HepG2 (cell line): ENCODE results near the gene WNT10A. TPM values are rescaled to one million over a fixed set of nuclear protein-coding genes. Genes with fewer than 3 reads are reported as not detected.

Source experiments
- KDM2A ChIP-seq: sonication (generic); formaldehyde crosslinking; IDR thresholded peaks from 2 replicates; pipeline ENCODE4 v1.4.0; 2020; ENCODE audit warnings: low read depth, missing genetic modification reagents, borderline replicate concordance
- MTA3 ChIP-seq: sonication (generic); formaldehyde crosslinking; IDR thresholded peaks from 2 replicates; pipeline ENCODE4 v1.4.0; 2020; ENCODE audit warnings: missing genetic modification reagents
- NCOA5 ChIP-seq: sonication (generic); formaldehyde crosslinking; IDR thresholded peaks from 2 replicates; pipeline ENCODE4 v1.4.0; 2020; ENCODE audit warnings: missing genetic modification reagents
- SALL2 ChIP-seq: sonication (generic); formaldehyde crosslinking; IDR thresholded peaks from 2 replicates; pipeline ENCODE4 v1.8.1; 2023; ENCODE audit warnings: mild to moderate bottlenecking, missing genetic modification reagents, inconsistent platforms
- STAT5B ChIP-seq: sonication (generic); formaldehyde crosslinking; IDR thresholded peaks from 2 replicates; pipeline ENCODE4 v1.4.0; 2020; ENCODE audit warnings: missing genetic modification reagents
- SUZ12 ChIP-seq: fragments of 150-350 bp; IDR thresholded peaks from 2 replicates; pipeline ENCODE4 v1.6.1; 2014; ENCODE audit warnings: low read depth, low read length
- ZNF232 ChIP-seq: sonication (generic); formaldehyde crosslinking; IDR thresholded peaks from 2 replicates; pipeline ENCODE4 v1.4.0; 2020; ENCODE audit warnings: missing genetic modification reagents, borderline replicate concordance
- ZNF264 ChIP-seq: sonication (generic); formaldehyde crosslinking; IDR thresholded peaks from 2 replicates; pipeline ENCODE4 v1.4.0; 2020; ENCODE audit warnings: missing genetic modification reagents
- ZNF333 ChIP-seq: sonication (generic); formaldehyde crosslinking; IDR thresholded peaks from 2 replicates; pipeline ENCODE4 v1.4.0; 2020; ENCODE audit warnings: mild to moderate bottlenecking, missing genetic modification reagents, borderline replicate concordance
- ZNF460 ChIP-seq: sonication (generic); formaldehyde crosslinking; IDR thresholded peaks from 2 replicates; pipeline ENCODE4 v1.5.1; 2020; ENCODE audit warnings: missing genetic modification reagents, mild to moderate bottlenecking, borderline replicate concordance
- polyA plus RNA-seq, 8 experiments: library from polyadenylated mRNA; depleted of rRNA in 3 of 8; stranded (reverse) in 7 of 8; unstranded in 1 of 8; fragments of >200 nt; fragmentation: Illumina TruSeq in 4 of 8; extraction: Trizol in 4 of 8; gene quantifications; 2 replicates each; pipeline versions ENCODE4 v1.2.1 to v1.2.3, GENCODE V29; 2011 to 2016; ENCODE audit warnings: low read depth in 4 of 8, missing spikeins in 1 of 8, mixed read lengths in 1 of 8; ENCODE audit not compliant: insufficient read depth in 1 of 8
- total RNA-seq, 5 experiments: library from RNA; depleted of rRNA; stranded (reverse); fragments of >200 nt; fragmentation: Illumina TruSeq; extraction: Trizol; gene quantifications; 2 replicates each; pipeline ENCODE4 v1.2.3, GENCODE V29; 2016; ENCODE audit warnings: low read depth in 1 of 5
- TF ChIP-seq, protein P1 (sequence below): sonication (generic); formaldehyde crosslinking; IDR thresholded peaks from 2 replicates; pipeline ENCODE4 v1.8.1; 2023; ENCODE audit warnings: mild to moderate bottlenecking, missing genetic modification reagents
- TF ChIP-seq, protein P2 (sequence below): sonication (generic); formaldehyde crosslinking; IDR thresholded peaks from 2 replicates; pipeline ENCODE4 v1.4.0; 2020; ENCODE audit warnings: missing genetic modification reagents
- TF ChIP-seq, protein P3 (sequence below): sonication (generic); formaldehyde crosslinking; IDR thresholded peaks from 2 replicates; pipeline ENCODE4 v1.8.0; 2022; ENCODE audit warnings: mild to moderate bottlenecking, missing genetic modification reagents
- TF ChIP-seq, protein P4 (sequence below): sonication (generic); formaldehyde crosslinking; IDR thresholded peaks from 2 replicates; pipeline ENCODE4 v1.4.0; 2020; ENCODE audit warnings: mild to moderate bottlenecking, missing genetic modification reagents
- TF ChIP-seq, protein P5 (sequence below): IDR thresholded peaks from 2 replicates; pipeline ENCODE4 v1.6.1; 2016; ENCODE audit warnings: low read depth, borderline replicate concordance
- TF ChIP-seq, protein P6 (sequence below): IDR thresholded peaks from 2 replicates; pipeline ENCODE4 v1.6.1; 2012; ENCODE audit warnings: low read depth, low read length, improper control_type of control experiment

WNT10A gene
- total and polyA plus RNA-seq, 2 of the 13 experiments (the other 11 are each of a cell fraction or from before 2014, with no cell fraction given), result 0.03 TPM; not detected in 1

DNA sequence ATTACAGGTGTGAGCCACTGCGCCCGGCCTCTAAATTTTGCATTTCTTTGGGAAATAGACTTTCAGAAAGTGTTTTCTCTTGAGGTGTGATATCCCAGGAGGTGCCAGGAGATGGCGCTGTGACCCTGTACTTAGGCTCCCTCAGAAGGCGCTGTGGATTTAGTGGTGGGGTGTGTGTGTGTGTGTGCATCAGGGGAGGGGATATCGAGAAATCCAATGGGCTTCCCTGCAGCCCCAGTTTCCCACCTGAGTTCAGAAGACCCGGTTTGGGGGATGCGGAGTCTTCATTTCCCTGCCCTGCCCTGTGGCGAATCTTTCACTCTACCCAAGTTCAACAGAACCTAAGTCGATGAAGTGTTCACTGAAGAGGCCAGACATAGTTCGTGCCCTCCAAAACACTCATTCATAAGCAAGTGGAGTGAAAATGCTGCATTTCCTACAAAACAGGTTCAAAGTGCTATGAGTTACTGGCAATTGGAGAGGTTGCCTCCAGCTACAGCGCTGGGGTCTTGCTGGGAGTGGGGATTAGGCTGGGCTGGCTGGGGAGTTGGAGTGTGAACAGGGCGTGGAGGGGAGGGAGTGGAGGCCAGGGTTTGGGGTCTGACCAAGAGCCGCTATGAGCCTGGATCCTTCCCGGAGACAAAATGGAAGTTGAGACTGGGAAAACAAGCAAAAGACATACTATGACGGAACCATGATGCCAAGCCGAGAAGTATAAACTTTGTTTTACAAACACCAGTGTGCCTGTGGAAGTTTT lies 27.6 kb upstream of the WNT10A start (continued):
- TF ChIP-seq, protein P1, sequence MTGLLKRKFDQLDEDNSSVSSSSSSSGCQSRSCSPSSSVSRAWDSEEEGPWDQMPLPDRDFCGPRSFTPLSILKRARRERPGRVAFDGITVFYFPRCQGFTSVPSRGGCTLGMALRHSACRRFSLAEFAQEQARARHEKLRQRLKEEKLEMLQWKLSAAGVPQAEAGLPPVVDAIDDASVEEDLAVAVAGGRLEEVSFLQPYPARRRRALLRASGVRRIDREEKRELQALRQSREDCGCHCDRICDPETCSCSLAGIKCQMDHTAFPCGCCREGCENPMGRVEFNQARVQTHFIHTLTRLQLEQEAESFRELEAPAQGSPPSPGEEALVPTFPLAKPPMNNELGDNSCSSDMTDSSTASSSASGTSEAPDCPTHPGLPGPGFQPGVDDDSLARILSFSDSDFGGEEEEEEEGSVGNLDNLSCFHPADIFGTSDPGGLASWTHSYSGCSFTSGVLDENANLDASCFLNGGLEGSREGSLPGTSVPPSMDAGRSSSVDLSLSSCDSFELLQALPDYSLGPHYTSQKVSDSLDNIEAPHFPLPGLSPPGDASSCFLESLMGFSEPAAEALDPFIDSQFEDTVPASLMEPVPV, result no peak
- TF ChIP-seq STAT5B (CRISPR knock-in tag) (no peak), SUZ12 (no peak), ZNF333 (CRISPR knock-in tag) (no peak), SALL2 (CRISPR knock-in tag) (0 out of 2 replicates have a peak, but pooled peaks have one; percentile 57), ZNF460 (CRISPR knock-in tag) (no peak), KDM2A (CRISPR knock-in tag) (no peak; the same call in 1 of the 2 replicates), ZNF264 (CRISPR knock-in tag) (peak; percentile 46; the same call in 1 of the 2 replicates), NCOA5 (no peak), MTA3 (CRISPR knock-in tag) (no peak), ZNF232 (CRISPR knock-in tag) (0 out of 2 replicates have a peak, but pooled peaks have one; percentile 62)
- TF ChIP-seq, protein P2, sequence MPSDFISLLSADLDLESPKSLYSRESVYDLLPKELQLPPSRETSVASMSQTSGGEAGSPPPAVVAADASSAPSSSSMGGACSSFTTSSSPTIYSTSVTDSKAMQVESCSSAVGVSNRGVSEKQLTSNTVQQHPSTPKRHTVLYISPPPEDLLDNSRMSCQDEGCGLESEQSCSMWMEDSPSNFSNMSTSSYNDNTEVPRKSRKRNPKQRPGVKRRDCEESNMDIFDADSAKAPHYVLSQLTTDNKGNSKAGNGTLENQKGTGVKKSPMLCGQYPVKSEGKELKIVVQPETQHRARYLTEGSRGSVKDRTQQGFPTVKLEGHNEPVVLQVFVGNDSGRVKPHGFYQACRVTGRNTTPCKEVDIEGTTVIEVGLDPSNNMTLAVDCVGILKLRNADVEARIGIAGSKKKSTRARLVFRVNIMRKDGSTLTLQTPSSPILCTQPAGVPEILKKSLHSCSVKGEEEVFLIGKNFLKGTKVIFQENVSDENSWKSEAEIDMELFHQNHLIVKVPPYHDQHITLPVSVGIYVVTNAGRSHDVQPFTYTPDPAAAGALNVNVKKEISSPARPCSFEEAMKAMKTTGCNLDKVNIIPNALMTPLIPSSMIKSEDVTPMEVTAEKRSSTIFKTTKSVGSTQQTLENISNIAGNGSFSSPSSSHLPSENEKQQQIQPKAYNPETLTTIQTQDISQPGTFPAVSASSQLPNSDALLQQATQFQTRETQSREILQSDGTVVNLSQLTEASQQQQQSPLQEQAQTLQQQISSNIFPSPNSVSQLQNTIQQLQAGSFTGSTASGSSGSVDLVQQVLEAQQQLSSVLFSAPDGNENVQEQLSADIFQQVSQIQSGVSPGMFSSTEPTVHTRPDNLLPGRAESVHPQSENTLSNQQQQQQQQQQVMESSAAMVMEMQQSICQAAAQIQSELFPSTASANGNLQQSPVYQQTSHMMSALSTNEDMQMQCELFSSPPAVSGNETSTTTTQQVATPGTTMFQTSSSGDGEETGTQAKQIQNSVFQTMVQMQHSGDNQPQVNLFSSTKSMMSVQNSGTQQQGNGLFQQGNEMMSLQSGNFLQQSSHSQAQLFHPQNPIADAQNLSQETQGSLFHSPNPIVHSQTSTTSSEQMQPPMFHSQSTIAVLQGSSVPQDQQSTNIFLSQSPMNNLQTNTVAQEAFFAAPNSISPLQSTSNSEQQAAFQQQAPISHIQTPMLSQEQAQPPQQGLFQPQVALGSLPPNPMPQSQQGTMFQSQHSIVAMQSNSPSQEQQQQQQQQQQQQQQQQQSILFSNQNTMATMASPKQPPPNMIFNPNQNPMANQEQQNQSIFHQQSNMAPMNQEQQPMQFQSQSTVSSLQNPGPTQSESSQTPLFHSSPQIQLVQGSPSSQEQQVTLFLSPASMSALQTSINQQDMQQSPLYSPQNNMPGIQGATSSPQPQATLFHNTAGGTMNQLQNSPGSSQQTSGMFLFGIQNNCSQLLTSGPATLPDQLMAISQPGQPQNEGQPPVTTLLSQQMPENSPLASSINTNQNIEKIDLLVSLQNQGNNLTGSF (CRISPR knock-in tag), result no peak
- TF ChIP-seq, protein P3, sequence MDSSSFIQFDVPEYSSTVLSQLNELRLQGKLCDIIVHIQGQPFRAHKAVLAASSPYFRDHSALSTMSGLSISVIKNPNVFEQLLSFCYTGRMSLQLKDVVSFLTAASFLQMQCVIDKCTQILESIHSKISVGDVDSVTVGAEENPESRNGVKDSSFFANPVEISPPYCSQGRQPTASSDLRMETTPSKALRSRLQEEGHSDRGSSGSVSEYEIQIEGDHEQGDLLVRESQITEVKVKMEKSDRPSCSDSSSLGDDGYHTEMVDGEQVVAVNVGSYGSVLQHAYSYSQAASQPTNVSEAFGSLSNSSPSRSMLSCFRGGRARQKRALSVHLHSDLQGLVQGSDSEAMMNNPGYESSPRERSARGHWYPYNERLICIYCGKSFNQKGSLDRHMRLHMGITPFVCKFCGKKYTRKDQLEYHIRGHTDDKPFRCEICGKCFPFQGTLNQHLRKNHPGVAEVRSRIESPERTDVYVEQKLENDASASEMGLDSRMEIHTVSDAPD (CRISPR knock-in tag), result no peak
- TF ChIP-seq, protein P4, sequence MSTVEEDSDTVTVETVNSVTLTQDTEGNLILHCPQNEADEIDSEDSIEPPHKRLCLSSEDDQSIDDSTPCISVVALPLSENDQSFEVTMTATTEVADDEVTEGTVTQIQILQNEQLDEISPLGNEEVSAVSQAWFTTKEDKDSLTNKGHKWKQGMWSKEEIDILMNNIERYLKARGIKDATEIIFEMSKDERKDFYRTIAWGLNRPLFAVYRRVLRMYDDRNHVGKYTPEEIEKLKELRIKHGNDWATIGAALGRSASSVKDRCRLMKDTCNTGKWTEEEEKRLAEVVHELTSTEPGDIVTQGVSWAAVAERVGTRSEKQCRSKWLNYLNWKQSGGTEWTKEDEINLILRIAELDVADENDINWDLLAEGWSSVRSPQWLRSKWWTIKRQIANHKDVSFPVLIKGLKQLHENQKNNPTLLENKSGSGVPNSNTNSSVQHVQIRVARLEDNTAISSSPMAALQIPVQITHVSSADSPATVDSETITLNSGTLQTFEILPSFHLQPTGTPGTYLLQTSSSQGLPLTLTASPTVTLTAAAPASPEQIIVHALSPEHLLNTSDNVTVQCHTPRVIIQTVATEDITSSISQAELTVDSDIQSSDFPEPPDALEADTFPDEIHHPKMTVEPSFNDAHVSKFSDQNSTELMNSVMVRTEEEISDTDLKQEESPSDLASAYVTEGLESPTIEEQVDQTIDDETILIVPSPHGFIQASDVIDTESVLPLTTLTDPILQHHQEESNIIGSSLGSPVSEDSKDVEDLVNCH, result no peak
- TF ChIP-seq, protein P5, sequence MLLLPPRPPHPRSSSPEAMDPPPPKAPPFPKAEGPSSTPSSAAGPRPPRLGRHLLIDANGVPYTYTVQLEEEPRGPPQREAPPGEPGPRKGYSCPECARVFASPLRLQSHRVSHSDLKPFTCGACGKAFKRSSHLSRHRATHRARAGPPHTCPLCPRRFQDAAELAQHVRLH (CRISPR knock-in tag), result no peak
- TF ChIP-seq, protein P6, sequence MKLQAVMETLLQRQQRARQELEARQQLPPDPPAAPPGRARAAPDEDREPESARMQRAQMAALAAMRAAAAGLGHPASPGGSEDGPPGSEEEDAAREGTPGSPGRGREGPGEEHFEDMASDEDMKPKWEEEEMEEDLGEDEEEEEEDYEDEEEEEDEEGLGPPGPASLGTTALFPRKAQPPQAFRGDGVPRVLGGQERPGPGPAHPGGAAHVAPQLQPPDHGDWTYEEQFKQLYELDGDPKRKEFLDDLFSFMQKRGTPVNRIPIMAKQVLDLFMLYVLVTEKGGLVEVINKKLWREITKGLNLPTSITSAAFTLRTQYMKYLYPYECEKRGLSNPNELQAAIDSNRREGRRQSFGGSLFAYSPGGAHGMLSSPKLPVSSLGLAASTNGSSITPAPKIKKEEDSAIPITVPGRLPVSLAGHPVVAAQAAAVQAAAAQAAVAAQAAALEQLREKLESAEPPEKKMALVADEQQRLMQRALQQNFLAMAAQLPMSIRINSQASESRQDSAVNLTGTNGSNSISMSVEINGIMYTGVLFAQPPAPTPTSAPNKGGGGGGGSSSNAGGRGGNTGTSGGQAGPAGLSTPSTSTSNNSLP, result no peak
